Fibroblast of skin of left quadriceps (primary cell): ENCODE measurements around the gene GAP43.

Experiments
- DNase-seq, 2 experiments: peaks; one replicate each; pipeline ENCODE4 v3.0.0-alpha.2; 2013; ENCODE audit warnings: low read depth in 2 of 2

The GAP43 gene

GRCh38 chr3:115627180-115628074 lies 4.1 kb downstream of the GAP43 start:
- no peak for DNase-seq

- DNase-seq = no peak
These were observed 4.7 kb downstream of the GAP43 start for GRCh38 chr3:115628075-115628412.

- DNase-seq = no peak
These were observed 7.5 kb downstream of the GAP43 start for GRCh38 chr3:115630850-115631249.

- no peak for DNase-seq
These were observed 8.7 kb downstream of the GAP43 start for GRCh38 chr3:115632026-115632425.

GRCh38 chr3:115633467-115633866 lies 10.2 kb downstream of the GAP43 start:
- no peak for DNase-seq

- no peak for DNase-seq
These were observed 10.7 kb downstream of the GAP43 start for GRCh38 chr3:115634052-115634451.

- no peak for DNase-seq
These were observed 12.1 kb downstream of the GAP43 start for GRCh38 chr3:115635406-115635805.

- no peak for DNase-seq
These were observed 14.9 kb downstream of the GAP43 start for GRCh38 chr3:115638241-115638640.

- no peak for DNase-seq
These were observed 15.7 kb downstream of the GAP43 start for GRCh38 chr3:115638991-115639390.

GRCh38 chr3:115644391-115644790 lies 21.1 kb downstream of the GAP43 start:
- DNase-seq = peak; percentile 40 to 46

- DNase-seq = no peak
These were observed 22.8 kb downstream of the GAP43 start for GRCh38 chr3:115646027-115646690.

- no peak for DNase-seq
These were observed 25.2 kb downstream of the GAP43 start for GRCh38 chr3:115648559-115648958.

GRCh38 chr3:115651087-115651486 lies 27.8 kb downstream of the GAP43 start:
- no peak for DNase-seq

GRCh38 chr3:115651599-115651998 lies 28.3 kb downstream of the GAP43 start:
- no peak for DNase-seq

- DNase-seq = no peak
These were observed 29.4 kb downstream of the GAP43 start for GRCh38 chr3:115652738-115653137.

- no peak for DNase-seq
These were observed 32.5 kb downstream of the GAP43 start for GRCh38 chr3:115655761-115656282.

- no peak for DNase-seq
These were observed 33.9 kb downstream of the GAP43 start for GRCh38 chr3:115657168-115657567.

GRCh38 chr3:115658032-115658336 lies 34.7 kb downstream of the GAP43 start:
- DNase-seq = no peak

GRCh38 chr3:115658337-115659181 lies 35.2 kb downstream of the GAP43 start:
- DNase-seq = peak; percentile 77 to 78

- no peak for DNase-seq
These were observed 36.2 kb downstream of the GAP43 start for GRCh38 chr3:115659253-115660220.
